GM11168 (cell line): ENCODE data around the gene NBEAL2.

ENCODE experiments used
- in situ Hi-C: fragments of 300-500 bp; cut with MboI; formaldehyde crosslinking; loops from one replicate; pipeline ENCODE4 v1.12.0; 2022; ENCODE audit warnings: low sequenced_read_pairs; ENCODE audit not compliant: unreplicated experiment

NBEAL2 gene

GRCh38 chr3:46943237-46944187 is 36.0 kb upstream of the NBEAL2 start:
- in situ Hi-C loops, result no loop called here

DNA sequence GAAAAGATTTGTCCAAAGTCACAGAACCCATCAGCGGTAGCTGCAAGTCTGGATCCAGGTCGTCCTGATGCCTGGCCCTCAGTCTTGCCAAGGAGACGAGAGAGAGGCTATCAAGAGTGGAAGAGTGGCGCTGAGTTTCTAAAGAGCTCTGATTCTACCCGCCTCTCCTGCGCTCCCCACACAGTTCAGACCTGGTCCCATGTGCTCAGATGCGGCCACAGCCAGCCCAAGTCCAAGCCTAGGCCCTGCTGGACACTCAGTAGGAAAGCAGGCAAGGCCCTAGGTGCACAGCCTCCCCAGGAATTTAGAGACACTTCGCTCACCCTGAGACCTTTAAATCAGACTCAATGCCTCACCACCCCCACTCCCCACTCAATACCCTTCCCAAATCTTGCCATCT is 35.3 kb upstream of the NBEAL2 start:
- in situ Hi-C loops, result no loop called here

DNA sequence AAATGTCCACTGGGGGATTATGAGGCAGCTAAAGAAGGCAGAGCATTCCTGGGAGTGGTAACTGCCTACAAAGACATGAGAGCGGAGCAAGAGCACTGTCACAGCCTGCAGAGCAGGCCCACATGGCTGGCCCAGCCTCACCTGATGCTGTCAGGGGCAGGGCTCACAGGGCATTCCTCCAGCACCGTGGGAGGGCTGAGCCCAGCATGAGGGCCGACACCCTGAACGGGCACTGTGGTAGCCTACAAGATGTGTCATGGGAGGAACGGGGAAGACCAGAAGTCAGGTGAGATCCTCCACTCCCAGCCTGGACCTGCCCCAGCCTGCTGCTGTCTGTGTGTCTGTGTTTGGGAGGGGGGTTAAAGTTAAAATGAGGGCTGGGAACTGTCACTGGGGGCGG is 33.0 kb upstream of the NBEAL2 start:
- in situ Hi-C loops, result no loop called here

DNA sequence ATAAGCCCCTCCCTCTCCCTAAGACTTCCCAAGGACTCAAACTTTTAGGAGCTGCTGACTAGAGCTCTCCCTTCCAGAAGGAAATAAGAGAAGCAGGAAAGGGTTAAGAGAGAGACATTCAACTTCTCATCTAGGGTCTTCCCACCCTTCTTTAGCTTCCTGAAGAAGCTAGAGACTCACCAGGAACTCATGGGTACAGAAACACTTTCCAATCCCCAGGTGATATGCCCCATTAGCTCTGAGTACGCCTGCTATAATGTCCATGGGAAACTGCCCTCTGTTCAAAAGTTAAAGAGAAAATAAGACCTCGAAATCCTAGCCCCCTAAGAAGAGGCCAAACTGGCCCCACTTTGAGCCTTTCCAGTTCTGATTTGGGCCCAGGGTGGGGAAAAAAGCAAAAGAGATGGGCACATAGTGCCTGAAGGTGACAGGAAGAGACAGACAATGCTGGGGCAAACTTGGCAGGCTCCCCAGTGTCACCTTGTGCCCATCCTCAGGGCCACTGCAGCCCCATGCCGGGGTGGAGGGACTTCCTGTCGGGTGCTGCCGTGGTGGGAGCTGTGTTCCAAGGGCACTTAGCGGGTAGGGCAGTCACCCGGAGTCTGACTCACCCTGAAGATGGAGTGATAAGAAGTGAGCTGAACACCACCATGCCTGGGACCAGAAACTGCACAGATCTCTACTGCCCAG is 32.5 kb upstream of the NBEAL2 start:
- in situ Hi-C loops, result no loop called here

DNA sequence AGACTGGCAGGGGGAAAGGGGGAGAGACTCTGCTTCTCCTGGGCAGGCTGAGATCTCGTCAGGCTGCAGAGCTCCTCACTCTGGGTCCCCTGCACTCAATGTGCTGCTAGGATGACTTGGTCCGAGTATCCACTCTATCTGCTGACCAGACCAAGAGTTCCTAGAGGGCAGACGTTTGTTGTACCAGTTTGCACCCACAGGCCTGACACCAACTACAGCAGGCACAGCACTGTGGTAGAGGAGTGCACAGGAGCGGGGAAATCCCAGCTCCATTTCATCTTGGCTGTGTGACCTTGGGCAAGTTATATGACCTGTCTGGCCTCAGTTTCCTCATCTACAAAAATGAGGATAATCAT is 31.9 kb upstream of the NBEAL2 start:
- in situ Hi-C loops, result no loop called here

GRCh38 chr3:46947981-46948791 is 31.3 kb upstream of the NBEAL2 start:
- in situ Hi-C loops, result no loop called here

GRCh38 chr3:46948830-46949671 is 30.4 kb upstream of the NBEAL2 start:
- in situ Hi-C loops, result no loop called here

- in situ Hi-C loops, result no loop called here
These were observed 29.3 kb upstream of the NBEAL2 start for GRCh38 chr3:46950177-46950576.

DNA sequence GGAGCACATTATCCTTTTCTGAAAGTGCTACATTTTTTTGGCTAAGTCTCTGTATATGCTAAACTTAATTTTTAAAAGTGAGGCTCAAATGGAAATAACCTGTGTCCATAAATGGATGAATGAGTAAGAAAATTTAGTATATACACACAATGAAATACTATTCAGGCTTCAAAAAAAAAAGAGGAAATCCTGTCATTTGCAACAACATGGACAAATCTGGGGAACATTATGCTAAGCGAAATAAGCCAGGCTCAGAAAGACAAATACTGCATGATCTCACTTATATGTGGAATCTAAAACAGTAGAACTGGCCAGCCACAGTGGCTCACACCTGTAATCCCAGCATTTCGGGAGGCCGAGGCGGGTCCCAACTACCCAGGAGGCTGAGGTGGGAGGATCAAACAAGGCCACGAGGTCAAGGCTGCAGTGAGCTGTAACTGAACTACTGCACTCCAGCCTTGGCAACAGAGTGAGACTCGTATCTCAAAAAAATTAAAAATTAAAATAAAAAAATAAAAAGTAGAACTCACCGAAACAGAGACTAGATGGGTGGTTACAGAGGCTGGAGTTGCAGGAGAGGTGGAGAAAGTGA is 28.7 kb upstream of the NBEAL2 start:
- in situ Hi-C loops, result no loop called here

GRCh38 chr3:46952813-46953212 is 26.7 kb upstream of the NBEAL2 start:
- in situ Hi-C loops, result no loop called here

GRCh38 chr3:46953234-46954010 is 26.0 kb upstream of the NBEAL2 start:
- in situ Hi-C loops, result no loop called here

GRCh38 chr3:46954178-46954577 is 25.3 kb upstream of the NBEAL2 start:
- in situ Hi-C loops, result no loop called here

DNA sequence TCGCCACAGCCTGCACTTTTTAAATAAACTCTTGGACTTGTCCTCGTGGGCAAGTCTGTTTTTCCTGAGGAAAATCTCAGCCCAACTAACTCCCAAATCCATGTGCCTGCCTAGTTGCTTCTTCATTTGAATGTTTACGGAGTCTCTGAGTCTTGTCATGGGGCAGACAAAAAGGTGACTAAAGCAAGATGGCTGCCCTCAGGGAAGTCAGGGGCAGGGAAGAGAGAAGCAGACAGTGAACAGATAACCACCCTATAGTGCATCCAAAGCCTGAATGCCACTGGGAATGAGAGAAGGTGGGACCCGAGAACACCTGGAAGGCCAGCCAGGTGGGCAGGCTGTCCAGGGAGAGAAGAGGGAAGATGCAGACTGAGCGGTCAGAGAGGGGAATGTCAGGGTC is 24.3 kb upstream of the NBEAL2 start:
- in situ Hi-C loops, result no loop called here

- in situ Hi-C loops, result no loop called here
These were observed 23.6 kb upstream of the NBEAL2 start for GRCh38 chr3:46955801-46956259.

- in situ Hi-C loops, result no loop called here
These were observed 22.2 kb upstream of the NBEAL2 start for GRCh38 chr3:46957092-46957820.

DNA sequence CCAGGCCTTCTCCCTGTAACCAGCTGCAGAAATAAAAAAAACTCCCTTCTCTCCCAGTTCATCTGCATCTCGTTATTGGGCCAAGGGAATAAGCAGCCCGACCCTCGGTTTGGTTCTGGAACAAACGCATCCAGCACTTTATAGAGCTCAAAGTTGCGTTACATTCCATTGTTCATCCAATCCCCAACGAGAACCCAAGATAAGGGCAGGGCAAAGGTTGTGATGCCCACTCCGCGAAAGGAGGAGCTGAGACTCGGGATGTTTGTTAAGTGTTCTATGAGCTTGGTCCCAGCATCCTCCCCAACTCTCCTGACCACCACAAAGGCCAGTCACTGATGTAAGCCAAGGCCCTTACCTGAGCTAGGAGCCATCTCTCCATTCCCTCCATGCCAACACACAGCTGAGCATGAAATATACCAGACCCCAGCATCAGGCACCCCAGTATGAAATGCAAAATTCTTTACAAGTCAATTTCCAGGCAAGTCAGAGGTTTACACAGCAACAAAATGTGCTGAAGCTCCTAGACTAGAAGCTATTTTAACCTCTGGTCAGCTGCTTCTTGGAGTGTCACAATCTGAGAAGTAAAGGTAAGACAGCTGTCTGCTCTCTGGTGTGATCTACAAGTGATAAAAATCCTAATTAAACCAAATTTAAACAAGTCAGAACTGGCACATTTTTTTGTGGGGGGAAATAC is 20.9 kb upstream of the NBEAL2 start:
- in situ Hi-C loops, result no loop called here

DNA sequence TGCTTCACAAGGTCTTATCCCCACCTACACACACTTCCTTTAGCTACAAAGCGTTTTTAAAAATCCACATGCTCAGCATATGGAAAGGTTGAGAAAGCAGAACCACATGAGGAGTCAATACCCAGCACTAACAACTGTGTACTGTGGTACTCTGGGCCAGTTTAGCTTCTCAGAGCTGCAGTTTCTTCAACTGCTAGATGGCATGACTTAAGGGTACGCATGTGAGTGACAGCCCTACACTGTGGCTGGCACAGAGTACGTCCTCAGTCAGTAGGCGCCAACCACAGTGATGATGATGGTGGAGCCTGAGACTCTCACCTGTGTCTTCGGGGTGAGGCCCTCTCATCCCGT is 20.3 kb upstream of the NBEAL2 start:
- in situ Hi-C loops, result no loop called here
